Dermis microvascular lymphatic vessel endothelial cell (primary cell): ENCODE results near the gene CIAO2B. TPM values are rescaled to one million over a fixed set of nuclear protein-coding genes. Genes with fewer than 3 reads are reported as not detected.
"Not testable (repeated sequence)": the region's sequence is repeated elsewhere in the genome, so short reads cannot be mapped to it uniquely, and the experiment has no call there.

Experiments used
- DNase-seq, 2 donors: peaks; one replicate each; pipeline versions ENCODE4 v3.0.0 to v3.0.0-alpha.2; 2010; ENCODE audit warnings: low read depth in 2 of 2
- total RNA-seq: library from RNA; depleted of rRNA; stranded (reverse); fragments of >200 nt; gene quantifications from 2 replicates; pipeline ENCODE4 v1.2.1, GENCODE V29; 2014

CIAO2B gene
- total RNA-seq, 1 donor from 2014 or later: 156 TPM

- DNase-seq: not testable (repeated sequence)
Measured at GRCh38 chr16:66955363-66956153, 21.4 kb upstream of the CIAO2B start.

- peak; percentile 57 to 71 for DNase-seq
Measured at GRCh38 chr16:66954097-66954659, 20.0 kb upstream of the CIAO2B start.

GRCh38 chr16:66953462-66954096, 19.4 kb upstream of the CIAO2B start:
- no peak for DNase-seq

- DNase-seq: no peak
Measured at GRCh38 chr16:66952430-66953110, 18.4 kb upstream of the CIAO2B start.

- DNase-seq: no peak
Measured at GRCh38 chr16:66950971-66951790, 17.0 kb upstream of the CIAO2B start.

- no peak for DNase-seq
Measured at GRCh38 chr16:66950437-66950836, 16.2 kb upstream of the CIAO2B start.

- no peak for DNase-seq
Measured at GRCh38 chr16:66949472-66949871, 15.3 kb upstream of the CIAO2B start.

GRCh38 chr16:66948837-66949225, 14.6 kb upstream of the CIAO2B start:
- DNase-seq: no peak

- DNase-seq: no peak
Measured at GRCh38 chr16:66948134-66948836, 14.1 kb upstream of the CIAO2B start.

- DNase-seq: peak; percentile 71 to 80
Measured at GRCh38 chr16:66947302-66948065, 13.3 kb upstream of the CIAO2B start.

- no peak for DNase-seq
Measured at GRCh38 chr16:66946974-66947301, 12.7 kb upstream of the CIAO2B start.

- no peak for DNase-seq
Measured at GRCh38 chr16:66946541-66946940, 12.3 kb upstream of the CIAO2B start.

GRCh38 chr16:66945939-66946338, 11.7 kb upstream of the CIAO2B start:
- DNase-seq: no peak

GRCh38 chr16:66944971-66945370, 10.8 kb upstream of the CIAO2B start:
- DNase-seq: not testable (repeated sequence)

GRCh38 chr16:66944054-66944441, 9.8 kb upstream of the CIAO2B start:
- no peak for DNase-seq

- DNase-seq: no peak
Measured at GRCh38 chr16:66943426-66944053, 9.3 kb upstream of the CIAO2B start.

- no peak for DNase-seq
Measured at GRCh38 chr16:66942981-66943380, 8.8 kb upstream of the CIAO2B start.

- no peak for DNase-seq
Measured at GRCh38 chr16:66940236-66940635, 6.0 kb upstream of the CIAO2B start.

GRCh38 chr16:66939366-66939765, 5.2 kb upstream of the CIAO2B start:
- DNase-seq: no peak
